PC-3 (cell line): ENCODE data around the gene FN1. TPM values are rescaled to one million over a fixed set of nuclear protein-coding genes. Genes with fewer than 3 reads are reported as not detected.

Experiments
- ATAC-seq: fragments of 200-7000 bp; cut with Tn5 transposase; 2 replicates; pipeline ENCODE4 v1.9.1; 2020; ENCODE audit warnings: mild to moderate bottlenecking, moderate library complexity
- BruUV-seq: library from RNA; stranded (reverse); fragments of 400-500 nt; replicated peaks from 2 replicates; lab custom pipeline; 2021; lab: Mats Ljungman, UMichigan
- CTCF ChIA-PET: fragments of 300-600 bp; sonication (Branson Sonifier 250); formaldehyde crosslinking; loops from one replicate; lab custom pipeline; 2022; ENCODE audit warnings: antibody characterized with exemption; lab: Charles Lee
- POLR2A ChIA-PET: fragments of 300-600 bp; sonication (Branson Sonifier 250); formaldehyde crosslinking; loops from one replicate; lab custom pipeline; 2022; ENCODE audit warnings: antibody characterized with exemption; ENCODE audit not compliant: unreplicated experiment; lab: Charles Lee
- DNase-seq: peaks from one replicate; pipeline ENCODE4 v3.0.0-alpha.2; 2015
- H2AFZ ChIP-seq: fragments of 300-600 bp; sonication (generic); 2 replicates; pipeline ENCODE4 v1.6.0; 2016; ENCODE audit warnings: antibody characterized with exemption, low read length
- H3F3A ChIP-seq: fragments of 300-600 bp; sonication (generic); one replicate; pipeline ENCODE4 v1.6.0; 2017; ENCODE audit warnings: antibody characterized with exemption, low read length, control low read depth, mild to moderate bottlenecking; ENCODE audit not compliant: unreplicated experiment
- H3K27ac ChIP-seq: fragments of 300-600 bp; sonication (generic); 2 replicates; pipeline ENCODE4 v1.5.1; 2016; ENCODE audit warnings: mild to moderate bottlenecking, low read length
- H3K27me3 ChIP-seq: fragments of 300-600 bp; sonication (generic); 2 replicates; pipeline ENCODE4 v1.6.1; 2016; ENCODE audit warnings: low read length, mixed read lengths
- H3K36me3 ChIP-seq: fragments of 300-600 bp; sonication (generic); 2 replicates; pipeline ENCODE4 v1.6.1; 2016; ENCODE audit warnings: low read depth, mixed run types, low read length, mixed read lengths
- H3K4me1 ChIP-seq: fragments of 300-600 bp; sonication (generic); 2 replicates; pipeline ENCODE4 v1.5.1; 2016; ENCODE audit warnings: low read length; ENCODE audit not compliant: insufficient read depth
- H3K4me2 ChIP-seq: fragments of 300-600 bp; sonication (generic); 2 replicates; pipeline ENCODE4 v1.6.0; 2016; ENCODE audit warnings: low read length
- H3K4me3 ChIP-seq: fragments of 300-600 bp; sonication (generic); 2 replicates; pipeline ENCODE4 v1.5.1; 2016; ENCODE audit warnings: mild to moderate bottlenecking, low read length, mixed read lengths
- H3K79me2 ChIP-seq: fragments of 300-600 bp; sonication (generic); 2 replicates; pipeline ENCODE4 v1.6.1; 2017; ENCODE audit warnings: low read length, mixed read lengths
- H3K9ac ChIP-seq: fragments of 300-600 bp; sonication (generic); 2 replicates; pipeline ENCODE4 v1.6.0; 2016; ENCODE audit warnings: mild to moderate bottlenecking, low read length
- H3K9me2 ChIP-seq: fragments of 300-600 bp; sonication (generic); replicated peaks from 2 replicates; pipeline ENCODE4 v1.6.1; 2016; ENCODE audit warnings: mixed run types, low read length, mixed read lengths
- H3K9me3 ChIP-seq: fragments of 300-600 bp; sonication (generic); 2 replicates; pipeline ENCODE4 v1.6.1; 2016; ENCODE audit warnings: low read length, mixed read lengths
- H4K20me1 ChIP-seq: fragments of 300-600 bp; sonication (generic); 2 replicates; pipeline ENCODE4 v1.6.1; 2016; ENCODE audit warnings: low read length, mixed read lengths
- CTCF ChIP-seq: fragments of 300-600 bp; sonication (generic); conservative IDR thresholded peaks from 2 replicates; pipeline ENCODE4 v1.5.1; 2017; ENCODE audit warnings: antibody characterized with exemption, low read depth, mild to moderate bottlenecking, low read length
- EZH2 ChIP-seq: fragments of 300-600 bp; sonication (generic); IDR thresholded peaks from one replicate; pipeline ENCODE4 v1.6.1; 2017; ENCODE audit warnings: antibody characterized with exemption, mild to moderate bottlenecking, low read length; ENCODE audit not compliant: unreplicated experiment
- EZH2phosphoT487 ChIP-seq: fragments of 300-600 bp; sonication (generic); IDR thresholded peaks from 2 replicates; pipeline ENCODE4 v1.6.1; 2018; ENCODE audit warnings: mild to moderate bottlenecking, antibody characterized with exemption, low read length, borderline replicate concordance
- intact Hi-C: fragments of 100-400 bp; cut with micrococcal nuclease; formaldehyde crosslinking; loops from 2 replicates; pipeline ENCODE4 v1.9.0; 2023
- total RNA-seq: library from RNA; depleted of rRNA; stranded (reverse); fragments of >200 nt; gene quantifications from 2 replicates; pipeline ENCODE4 v1.2.3, GENCODE V29; 2014

FN1 gene
- total RNA-seq, 1 experiment from 2014 or later: 220 TPM

DNA sequence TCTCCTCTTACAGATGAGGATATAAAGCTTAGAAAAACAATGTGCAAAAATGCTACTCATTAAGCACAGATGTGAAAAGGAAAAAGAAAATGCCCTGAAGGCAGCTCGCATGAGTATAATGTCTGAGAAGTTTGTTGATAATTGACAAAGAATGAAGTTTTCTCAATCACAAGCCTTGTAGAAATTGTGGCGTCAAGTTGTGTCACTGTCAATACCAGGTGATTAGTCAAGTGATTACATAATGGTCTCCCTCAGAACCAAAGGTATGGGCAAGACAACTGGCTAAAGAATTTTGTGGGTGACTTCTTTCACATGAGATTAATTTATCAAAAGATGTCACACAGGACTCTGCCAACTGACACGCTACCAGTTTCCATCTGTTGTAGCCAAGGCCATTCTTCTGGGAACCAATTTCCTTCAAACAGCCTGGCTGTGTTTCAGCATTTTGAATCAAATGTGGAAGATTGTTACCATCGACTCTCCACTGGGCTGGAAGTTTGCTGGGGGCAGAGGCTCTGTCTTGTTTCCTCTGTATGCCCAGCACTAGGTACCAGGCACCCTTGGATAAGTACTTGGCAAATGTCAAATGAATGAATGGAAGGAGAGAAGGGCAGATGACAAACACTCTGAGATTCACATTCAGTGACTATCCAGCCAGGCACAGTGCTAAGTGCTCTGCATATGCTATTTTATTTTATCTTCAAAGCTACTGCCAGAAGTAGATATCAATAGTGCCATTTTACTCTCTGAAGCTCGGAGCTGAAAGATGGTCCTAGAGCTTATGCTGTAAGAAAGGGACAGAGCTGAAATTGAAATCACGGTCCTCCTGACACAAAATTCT, 5.9 kb upstream of the FN1 start:
- Histone ChIP-seq H3K27ac (no peak overlapping the region), H3K36me3 (no peaks in the 10 kb centered on the region)
- CTCF ChIA-PET: interaction anchor here (0.7 kb wide), 1 partner anchor 12 kb away, joined by 9 read pairs; no protein-coding TSS in a partner anchor

GRCh38 chr2:215439980-215440512, 4.2 kb upstream of the FN1 start:
- Histone ChIP-seq H2AFZ (no peak overlapping the region), H3K4me1 (peaks cover 13% of the 10 kb centered on the region), H3K9ac (no peak overlapping the region), H3K27me3 (no peaks in the 10 kb centered on the region), H3K9me3 (no peaks in the 10 kb centered on the region), H3K4me2 (no peak overlapping the region), H3F3A (no peaks in the 10 kb centered on the region), H3K4me3 (no peak overlapping the region), H3K36me3 (no peaks in the 10 kb centered on the region), H3K9me2 (no peaks in the 10 kb centered on the region), H4K20me1 (no peaks in the 10 kb centered on the region), H3K79me2 (peaks cover 7% of the 10 kb centered on the region), H3K27ac (no peak overlapping the region)
- ATAC-seq (no peak), DNase-seq (no peak)
- TF ChIP-seq EZH2: no peak
- TF ChIP-seq EZH2phosphoT487: no peak
- TF ChIP-seq CTCF: no peak
- ChIA-PET POLR2A (no interaction called here), CTCF (no interaction called here)
- no TSS peak for BruUV-seq
- intact Hi-C loops: loop anchor here (5.0 kb wide), 3 partner anchors 252 to 482 kb away; no protein-coding TSS in a partner anchor

More for the DNA sequence above, 5.9 kb upstream of the FN1 start:
- BruUV-seq: no TSS peak
- TF ChIP-seq CTCF (no peak), EZH2phosphoT487 (no peak), EZH2 (no peak)
- H3K4me2 ChIP-seq: no peak overlapping the region
- no peaks in the 10 kb centered on the region for H4K20me1 ChIP-seq
- H3K4me1 ChIP-seq: peaks cover 11% of the 10 kb centered on the region; the same call in 1 of the 2 replicates
- ATAC-seq: no peak
- no peak overlapping the region for H3K9ac ChIP-seq
- intact Hi-C loops: no loop called here
- H3K9me2 ChIP-seq: no peaks in the 10 kb centered on the region
- DNase-seq: no peak
- POLR2A ChIA-PET: interaction anchor here (0.6 kb wide), 1 partner anchor 389 kb away, joined by 13 read pairs; no protein-coding TSS in a partner anchor
- no peak overlapping the region for H2AFZ ChIP-seq
- no peaks in the 10 kb centered on the region for H3K9me3 ChIP-seq
- H3K79me2 ChIP-seq: no peaks in the 10 kb centered on the region
- no peaks in the 10 kb centered on the region for H3F3A ChIP-seq
- no peak overlapping the region for H3K4me3 ChIP-seq
- no peaks in the 10 kb centered on the region for H3K27me3 ChIP-seq

GRCh38 chr2:215439404-215439803, 3.5 kb upstream of the FN1 start:
- Histone ChIP-seq H3K27me3 (no peaks in the 10 kb centered on the region), H3K9ac (no peak overlapping the region), H3K79me2 (peaks cover 13% of the 10 kb centered on the region), H3K27ac (no peak overlapping the region), H2AFZ (no peak overlapping the region), H4K20me1 (no peaks in the 10 kb centered on the region), H3F3A (no peaks in the 10 kb centered on the region), H3K4me3 (no peak overlapping the region), H3K9me3 (no peaks in the 10 kb centered on the region), H3K4me2 (no peak overlapping the region), H3K9me2 (no peaks in the 10 kb centered on the region), H3K4me1 (peaks cover 20% of the 10 kb centered on the region), H3K36me3 (no peaks in the 10 kb centered on the region)
- ChIA-PET CTCF (no interaction called here), POLR2A (no interaction called here)
- no peak for TF ChIP-seq EZH2
- intact Hi-C loops: loop anchor here (5.0 kb wide), 3 partner anchors 253 to 483 kb away; no protein-coding TSS in a partner anchor
- BruUV-seq: no TSS peak
- DNase-seq (no peak), ATAC-seq (no peak)
